ENCODE measurements around the gene SH2B3. TPM values are rescaled to one million over a fixed set of nuclear protein-coding genes. Genes with fewer than 3 reads are reported as not detected.

Gene SH2B3
- total RNA-seq, 1 donor from 2014 or later = 50.5 TPM

- Histone ChIP-seq H3K4me3 (peak overlapping the region; percentile 96), H3K36me3 (no peaks in the 10 kb centered on the region), H3K4me1 (peaks cover 79% of the 10 kb centered on the region), H3K27me3 (ENCODE audit: low read depth) (no peaks in the 10 kb centered on the region), H3K9me3 (replicated peaks) (no peaks in the 10 kb centered on the region), H3K27ac (replicated peaks) (peak overlapping the region; percentile 97)
- intact Hi-C loops (cut with micrococcal nuclease) = no loop called here
- TF ChIP-seq, protein P1, sequence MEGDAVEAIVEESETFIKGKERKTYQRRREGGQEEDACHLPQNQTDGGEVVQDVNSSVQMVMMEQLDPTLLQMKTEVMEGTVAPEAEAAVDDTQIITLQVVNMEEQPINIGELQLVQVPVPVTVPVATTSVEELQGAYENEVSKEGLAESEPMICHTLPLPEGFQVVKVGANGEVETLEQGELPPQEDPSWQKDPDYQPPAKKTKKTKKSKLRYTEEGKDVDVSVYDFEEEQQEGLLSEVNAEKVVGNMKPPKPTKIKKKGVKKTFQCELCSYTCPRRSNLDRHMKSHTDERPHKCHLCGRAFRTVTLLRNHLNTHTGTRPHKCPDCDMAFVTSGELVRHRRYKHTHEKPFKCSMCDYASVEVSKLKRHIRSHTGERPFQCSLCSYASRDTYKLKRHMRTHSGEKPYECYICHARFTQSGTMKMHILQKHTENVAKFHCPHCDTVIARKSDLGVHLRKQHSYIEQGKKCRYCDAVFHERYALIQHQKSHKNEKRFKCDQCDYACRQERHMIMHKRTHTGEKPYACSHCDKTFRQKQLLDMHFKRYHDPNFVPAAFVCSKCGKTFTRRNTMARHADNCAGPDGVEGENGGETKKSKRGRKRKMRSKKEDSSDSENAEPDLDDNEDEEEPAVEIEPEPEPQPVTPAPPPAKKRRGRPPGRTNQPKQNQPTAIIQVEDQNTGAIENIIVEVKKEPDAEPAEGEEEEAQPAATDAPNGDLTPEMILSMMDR (IDR thresholded peaks at IDR 0.05; ENCODE audit: borderline replicate concordance) = peak; percentile 68
- peak; percentile 94 for DNase-seq
These were observed 419 bp upstream of the SH2B3 start for GRCh38 chr12:111405149-111405858.

GRCh38 chr12:111406474-111407376 lies 1.0 kb downstream of the SH2B3 start:
- Histone ChIP-seq H3K27ac (replicated peaks) (peak overlapping the region; percentile 97), H3K4me1 (peaks cover 93% of the 10 kb centered on the region), H3K4me3 (peak overlapping the region; percentile 96), H3K36me3 (no peaks in the 10 kb centered on the region), H3K27me3 (ENCODE audit: low read depth) (no peaks in the 10 kb centered on the region), H3K9me3 (replicated peaks) (no peaks in the 10 kb centered on the region)
- TF ChIP-seq, protein P1 (IDR thresholded peaks at IDR 0.05; ENCODE audit: borderline replicate concordance) = no peak
- intact Hi-C loops (cut with micrococcal nuclease) = no loop called here
- peak; percentile 53 for DNase-seq

DNA sequence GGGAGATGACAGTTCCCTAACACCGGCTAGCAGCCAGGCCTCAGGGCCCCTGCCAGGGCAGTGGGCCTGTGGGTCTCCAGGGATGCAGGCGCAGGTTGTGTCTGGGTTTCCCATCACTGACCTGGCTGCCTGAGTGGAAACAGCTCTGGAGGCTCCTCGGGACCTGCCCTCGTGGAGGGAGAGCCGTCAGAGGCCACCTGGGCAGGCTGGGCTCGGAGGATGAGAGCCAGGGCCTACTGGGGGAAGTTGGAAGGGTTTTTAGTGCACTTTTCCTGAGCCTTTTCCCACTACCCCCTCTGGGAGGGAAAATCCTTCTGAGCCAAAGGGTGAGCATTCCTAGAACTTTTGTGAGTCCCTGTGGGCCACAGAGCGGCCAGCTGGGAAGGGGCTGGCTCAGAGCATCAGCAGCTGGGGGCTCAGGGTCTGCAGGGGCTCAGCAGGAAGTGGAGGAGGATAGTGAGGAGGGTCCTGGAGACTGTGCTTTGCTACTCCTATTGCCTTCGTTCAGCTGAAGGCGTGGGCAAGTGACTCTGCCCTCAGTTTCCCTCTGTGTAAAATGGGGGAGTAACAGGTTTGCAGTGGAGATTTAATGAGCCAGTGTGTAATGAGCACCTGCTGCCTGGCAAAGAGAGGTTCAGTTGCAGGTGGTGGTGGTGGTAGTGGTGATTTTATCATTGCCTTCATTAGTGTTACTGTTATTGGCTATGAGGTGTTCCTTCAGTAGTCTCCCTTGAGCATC lies 1.8 kb downstream of the SH2B3 start:
- TF ChIP-seq, protein P1 (IDR thresholded peaks at IDR 0.05; ENCODE audit: borderline replicate concordance) = no peak
- no peaks in the 10 kb centered on the region for H3K9me3 ChIP-seq (replicated peaks)
- intact Hi-C loops (cut with micrococcal nuclease) = no loop called here
- peaks cover 97% of the 10 kb centered on the region for H3K4me1 ChIP-seq
- H3K27me3 ChIP-seq (ENCODE audit: low read depth) = no peaks in the 10 kb centered on the region
- H3K4me3 ChIP-seq = peak overlapping the region; percentile 96
- peak overlapping the region; percentile 97 for H3K27ac ChIP-seq (replicated peaks)
- H3K36me3 ChIP-seq = no peaks in the 10 kb centered on the region
- no peak for DNase-seq

DNA sequence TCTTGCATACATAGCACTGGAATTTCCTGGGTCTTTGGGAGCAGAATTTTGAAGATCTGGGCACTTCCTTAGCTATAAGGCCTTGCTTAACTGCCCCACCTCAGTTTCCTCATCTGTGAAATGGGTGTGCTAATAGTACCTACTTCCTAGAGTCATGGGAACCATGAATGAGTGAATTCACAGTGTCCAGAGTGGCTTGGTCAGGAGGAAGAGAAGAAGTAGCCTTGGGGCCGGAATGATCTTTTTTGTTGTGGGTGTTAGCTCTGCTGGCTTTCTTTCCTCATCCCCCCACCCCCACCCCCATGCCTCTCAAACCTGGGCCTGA lies 2.4 kb downstream of the SH2B3 start:
- Histone ChIP-seq H3K4me1 (peaks cover 97% of the 10 kb centered on the region), H3K4me3 (peak overlapping the region; percentile 96), H3K36me3 (no peaks in the 10 kb centered on the region), H3K9me3 (replicated peaks) (no peaks in the 10 kb centered on the region), H3K27me3 (ENCODE audit: low read depth) (no peaks in the 10 kb centered on the region), H3K27ac (replicated peaks) (peak overlapping the region; percentile 97)
- TF ChIP-seq, protein P1 (IDR thresholded peaks at IDR 0.05; ENCODE audit: borderline replicate concordance) = no peak
- DNase-seq = no peak
- intact Hi-C loops (cut with micrococcal nuclease) = no loop called here

- DNase-seq = no peak
- intact Hi-C loops (cut with micrococcal nuclease) = no loop called here
- TF ChIP-seq, protein P1 (IDR thresholded peaks at IDR 0.05; ENCODE audit: borderline replicate concordance) = no peak
- no peaks in the 10 kb centered on the region for H3K27me3 ChIP-seq (ENCODE audit: low read depth)
- peak overlapping the region; percentile 97 for H3K27ac ChIP-seq (replicated peaks)
- H3K4me1 ChIP-seq = peaks cover 97% of the 10 kb centered on the region
- H3K36me3 ChIP-seq = no peaks in the 10 kb centered on the region
- no peaks in the 10 kb centered on the region for H3K9me3 ChIP-seq (replicated peaks)
- peak overlapping the region; percentile 96 for H3K4me3 ChIP-seq
These were observed 3.1 kb downstream of the SH2B3 start for GRCh38 chr12:111408686-111409402.
